ENCODE results near the gene NSMCE4A. TPM values are rescaled to one million over a fixed set of nuclear protein-coding genes. Genes with fewer than 3 reads are reported as not detected.

NSMCE4A gene
- total RNA-seq, 1 donor from 2014 or later = 41.7 TPM

DNA sequence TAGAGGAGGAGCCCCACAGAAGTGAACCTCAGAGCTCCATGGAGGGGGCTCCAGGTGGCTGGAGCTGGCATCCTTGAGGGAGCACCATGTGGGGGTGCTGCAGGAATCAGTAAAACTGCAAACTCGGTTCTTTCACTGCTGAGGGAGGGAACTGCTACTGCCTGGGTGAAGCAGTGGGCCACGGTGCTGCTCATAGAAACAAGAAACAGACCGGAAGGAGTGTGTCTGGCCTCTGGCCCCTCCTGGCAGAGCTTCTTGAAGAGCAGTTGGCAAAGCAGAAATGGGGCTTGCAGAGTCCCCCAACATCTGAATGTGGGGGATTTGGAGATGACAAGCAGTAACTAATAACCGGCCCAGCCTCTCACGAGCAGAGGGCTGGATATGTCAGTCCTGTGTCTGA, 37.7 kb upstream of the NSMCE4A start:
- no peak for DNase-seq (ENCODE audit: low spot score in 2 of 2, unreplicated experiment in 2 of 2)
- TF ChIP-seq, protein P1, sequence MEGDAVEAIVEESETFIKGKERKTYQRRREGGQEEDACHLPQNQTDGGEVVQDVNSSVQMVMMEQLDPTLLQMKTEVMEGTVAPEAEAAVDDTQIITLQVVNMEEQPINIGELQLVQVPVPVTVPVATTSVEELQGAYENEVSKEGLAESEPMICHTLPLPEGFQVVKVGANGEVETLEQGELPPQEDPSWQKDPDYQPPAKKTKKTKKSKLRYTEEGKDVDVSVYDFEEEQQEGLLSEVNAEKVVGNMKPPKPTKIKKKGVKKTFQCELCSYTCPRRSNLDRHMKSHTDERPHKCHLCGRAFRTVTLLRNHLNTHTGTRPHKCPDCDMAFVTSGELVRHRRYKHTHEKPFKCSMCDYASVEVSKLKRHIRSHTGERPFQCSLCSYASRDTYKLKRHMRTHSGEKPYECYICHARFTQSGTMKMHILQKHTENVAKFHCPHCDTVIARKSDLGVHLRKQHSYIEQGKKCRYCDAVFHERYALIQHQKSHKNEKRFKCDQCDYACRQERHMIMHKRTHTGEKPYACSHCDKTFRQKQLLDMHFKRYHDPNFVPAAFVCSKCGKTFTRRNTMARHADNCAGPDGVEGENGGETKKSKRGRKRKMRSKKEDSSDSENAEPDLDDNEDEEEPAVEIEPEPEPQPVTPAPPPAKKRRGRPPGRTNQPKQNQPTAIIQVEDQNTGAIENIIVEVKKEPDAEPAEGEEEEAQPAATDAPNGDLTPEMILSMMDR (IDR thresholded peaks at IDR 0.05; ENCODE audit: unreplicated experiment) = no peak
- Mint-ChIP-seq H3K4me1 (no peaks in the 10 kb centered on the region), H3K36me3 (no peaks in the 10 kb centered on the region), H3K27ac (no peak overlapping the region), H3K27me3 (ENCODE audit: low read depth) (no peaks in the 10 kb centered on the region), H3K4me3 (no peak overlapping the region), H3K9me3 (peaks cover 7% of the 10 kb centered on the region)

DNA sequence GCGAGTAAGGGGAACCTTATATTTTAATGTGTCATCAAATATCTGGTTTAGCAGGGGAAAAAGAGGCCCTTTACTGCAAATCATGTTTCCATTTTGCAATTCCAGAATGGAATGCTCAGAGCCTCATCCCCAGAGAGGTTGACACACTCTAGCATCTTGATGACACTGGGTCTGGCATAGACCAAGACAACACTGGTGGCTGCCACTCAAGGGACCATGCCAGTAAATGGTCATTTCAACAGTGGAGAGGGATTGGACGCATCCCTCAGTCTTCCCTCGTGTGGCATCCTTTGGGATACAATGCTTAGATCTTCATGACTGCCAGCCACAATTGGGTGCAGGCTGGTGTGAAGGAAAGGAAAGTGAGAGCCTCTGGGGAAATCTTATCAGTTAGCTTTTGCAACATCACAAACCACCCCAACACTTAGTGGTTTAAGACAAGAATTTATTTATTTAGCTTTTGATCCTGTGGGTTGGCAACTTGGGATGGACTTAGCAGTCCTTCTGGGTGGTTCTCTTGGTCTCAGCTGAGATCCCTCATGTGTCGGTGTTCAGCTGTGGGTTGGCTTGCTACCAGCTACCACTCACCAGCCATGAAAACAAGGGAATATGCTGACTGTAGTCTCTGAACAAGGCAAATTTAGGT, 35.5 kb upstream of the NSMCE4A start:
- no peak for DNase-seq (ENCODE audit: low spot score in 2 of 2, unreplicated experiment in 2 of 2)
- Mint-ChIP-seq H3K4me1 (no peaks in the 10 kb centered on the region), H3K27me3 (ENCODE audit: low read depth) (no peaks in the 10 kb centered on the region), H3K4me3 (no peak overlapping the region), H3K27ac (no peak overlapping the region), H3K36me3 (peaks cover 2% of the 10 kb centered on the region), H3K9me3 (peaks cover 12% of the 10 kb centered on the region)
- TF ChIP-seq, protein P1 (IDR thresholded peaks at IDR 0.05; ENCODE audit: unreplicated experiment) = no peak

DNA sequence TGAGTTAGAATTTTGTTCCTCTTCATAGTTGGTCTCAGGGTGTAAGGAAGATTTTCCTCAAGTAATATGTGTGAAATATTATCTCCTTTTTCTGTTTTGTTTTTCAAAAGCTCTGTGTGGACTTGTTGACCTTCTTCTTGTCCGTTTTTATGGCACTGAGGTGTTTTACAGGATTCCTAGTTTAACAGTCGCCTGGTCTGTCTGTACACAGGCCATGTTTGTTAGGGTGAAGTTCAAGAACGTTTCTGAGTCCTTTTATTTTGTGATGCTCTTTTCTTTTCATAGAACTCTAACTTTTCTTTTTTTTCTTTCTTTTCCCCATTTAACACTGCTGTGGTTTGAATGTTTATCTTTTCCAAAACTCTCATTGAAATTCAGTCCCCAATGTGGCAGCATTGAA, 32.4 kb upstream of the NSMCE4A start:
- H3K27ac Mint-ChIP-seq = no peak overlapping the region
- DNase-seq (ENCODE audit: low spot score in 2 of 2, unreplicated experiment in 2 of 2) = no peak
- no peak overlapping the region for H3K4me3 Mint-ChIP-seq
- H3K36me3 Mint-ChIP-seq = peaks cover 7% of the 10 kb centered on the region
- TF ChIP-seq, protein P1 (IDR thresholded peaks at IDR 0.05; ENCODE audit: unreplicated experiment) = no peak
- peaks cover 18% of the 10 kb centered on the region for H3K9me3 Mint-ChIP-seq
- H3K27me3 Mint-ChIP-seq (ENCODE audit: low read depth) = no peaks in the 10 kb centered on the region
- no peaks in the 10 kb centered on the region for H3K4me1 Mint-ChIP-seq

DNA sequence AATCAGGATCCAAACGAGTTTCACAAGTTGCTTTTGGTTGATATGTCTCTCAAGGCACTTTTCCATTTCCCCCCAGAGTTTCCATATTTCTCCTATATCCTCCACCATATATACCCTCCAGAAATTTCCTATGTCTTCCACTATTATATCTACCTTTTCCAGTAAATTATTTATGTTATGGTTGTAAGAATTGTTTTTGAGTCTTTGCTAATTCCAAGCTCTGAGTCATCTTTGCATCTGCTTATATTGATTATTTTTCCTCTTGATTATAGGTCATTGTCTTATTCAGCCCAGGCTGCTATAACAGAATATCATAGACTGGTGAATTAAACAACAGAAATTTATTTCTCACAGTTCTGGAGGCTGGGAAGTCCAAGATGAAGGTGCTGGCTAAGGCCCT, 26.7 kb upstream of the NSMCE4A start:
- no peak for DNase-seq (ENCODE audit: low spot score in 2 of 2, unreplicated experiment in 2 of 2)
- H3K27me3 Mint-ChIP-seq (ENCODE audit: low read depth) = no peaks in the 10 kb centered on the region
- TF ChIP-seq, protein P1 (IDR thresholded peaks at IDR 0.05; ENCODE audit: unreplicated experiment) = no peak
- peaks cover 15% of the 10 kb centered on the region for H3K36me3 Mint-ChIP-seq
- no peaks in the 10 kb centered on the region for H3K4me1 Mint-ChIP-seq
- H3K9me3 Mint-ChIP-seq = peaks cover 37% of the 10 kb centered on the region
- no peak overlapping the region for H3K27ac Mint-ChIP-seq
- no peak overlapping the region for H3K4me3 Mint-ChIP-seq

DNA sequence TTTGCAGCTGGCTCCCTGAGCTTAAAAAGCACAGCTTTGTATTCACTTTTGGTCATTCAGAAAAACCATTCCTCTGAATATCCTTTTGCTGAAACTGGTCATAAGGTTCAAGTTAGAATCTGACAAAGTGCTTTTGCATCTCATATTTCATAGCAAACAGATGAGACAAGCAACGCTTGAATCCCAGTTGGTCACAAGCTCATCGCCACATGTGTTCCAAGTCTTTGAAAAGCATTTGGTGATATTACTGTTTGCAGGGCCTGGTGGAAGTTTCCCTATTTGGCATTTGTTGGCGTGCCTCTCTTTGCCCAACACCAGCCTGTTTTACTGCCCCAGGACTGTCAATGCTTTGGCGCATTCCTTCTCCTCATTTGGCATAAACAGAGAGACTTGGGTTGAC, 24.3 kb upstream of the NSMCE4A start:
- H3K4me1 Mint-ChIP-seq = peaks cover 21% of the 10 kb centered on the region
- TF ChIP-seq, protein P1 (IDR thresholded peaks at IDR 0.05; ENCODE audit: unreplicated experiment) = no peak
- no peak overlapping the region for H3K27ac Mint-ChIP-seq
- no peak overlapping the region for H3K4me3 Mint-ChIP-seq
- H3K9me3 Mint-ChIP-seq = peaks cover 28% of the 10 kb centered on the region
- no peak for DNase-seq (ENCODE audit: low spot score in 2 of 2, unreplicated experiment in 2 of 2)
- H3K36me3 Mint-ChIP-seq = peaks cover 11% of the 10 kb centered on the region
- no peaks in the 10 kb centered on the region for H3K27me3 Mint-ChIP-seq (ENCODE audit: low read depth)

DNA sequence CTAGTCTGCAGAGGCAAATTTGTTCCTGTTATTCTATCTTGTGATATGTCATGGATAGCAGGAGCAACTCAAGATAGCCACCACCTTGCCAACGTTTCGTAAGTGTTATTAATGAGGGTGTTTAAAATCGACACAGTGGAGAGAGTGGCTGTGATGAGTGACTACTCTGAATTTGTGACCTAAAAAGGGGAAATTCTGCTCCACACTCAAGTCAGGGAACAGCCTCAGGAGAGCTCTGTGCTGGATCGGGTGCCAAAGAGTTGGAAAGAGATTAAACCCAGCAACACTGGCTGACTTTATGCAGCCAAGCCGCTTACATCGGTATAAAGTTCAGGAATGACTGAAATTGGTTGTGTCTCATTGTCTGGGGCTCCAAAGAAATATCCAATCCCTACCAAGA, 23.4 kb upstream of the NSMCE4A start:
- Mint-ChIP-seq H3K36me3 (peaks cover 10% of the 10 kb centered on the region), H3K27me3 (ENCODE audit: low read depth) (no peaks in the 10 kb centered on the region), H3K4me3 (no peak overlapping the region), H3K27ac (no peak overlapping the region), H3K4me1 (peaks cover 28% of the 10 kb centered on the region), H3K9me3 (peaks cover 26% of the 10 kb centered on the region)
- DNase-seq (ENCODE audit: low spot score in 2 of 2, unreplicated experiment in 2 of 2) = no peak
- TF ChIP-seq, protein P1 (IDR thresholded peaks at IDR 0.05; ENCODE audit: unreplicated experiment) = no peak
